Suprapubic skin (tissue), 4 donors: ENCODE measurements around the gene ALPI. TPM values are rescaled to one million over a fixed set of nuclear protein-coding genes. Genes with fewer than 3 reads are reported as not detected.

Experiments
- DNase-seq, 2 donors: peaks; one replicate each; pipeline ENCODE4 v3.0.0-alpha.2; 2019; ENCODE audit warnings: low spot score in 2 of 2
- H3K27ac ChIP-seq: fragments of 200-600 bp; sonication (generic); one replicate; pipeline ENCODE4 v1.5.1; 2019
- H3K27me3 ChIP-seq: fragments of 200-600 bp; sonication (generic); one replicate; pipeline ENCODE4 v1.5.1; 2019
- H3K36me3 ChIP-seq: fragments of 200-600 bp; sonication (generic); one replicate; pipeline ENCODE4 v1.5.1; 2019
- H3K4me1 ChIP-seq: fragments of 200-600 bp; sonication (generic); one replicate; pipeline ENCODE4 v1.5.1; 2019
- H3K4me3 ChIP-seq: fragments of 200-600 bp; sonication (generic); one replicate; pipeline ENCODE4 v1.5.1; 2019; ENCODE audit warnings: mild to moderate bottlenecking
- H3K9me3 ChIP-seq: fragments of 200-600 bp; sonication (generic); one replicate; pipeline ENCODE4 v1.5.1; 2019
- EP300 ChIP-seq: sonication (generic); formaldehyde crosslinking; IDR thresholded peaks from one replicate; pipeline ENCODE4 v1.6.1; 2017; ENCODE audit warnings: antibody characterized with exemption
- POLR2A ChIP-seq, 2 donors: fragments of 450-650 bp; IDR thresholded peaks; one replicate each; pipeline ENCODE4 v1.6.1; 2017; ENCODE audit warnings: antibody characterized with exemption in 2 of 2, mild to moderate bottlenecking in 2 of 2, moderate library complexity in 2 of 2
- POLR2AphosphoS5 ChIP-seq, 3 donors: sonication (generic); formaldehyde crosslinking; IDR thresholded peaks; one replicate each; pipeline ENCODE4 v1.6.1; 2017; ENCODE audit warnings: antibody characterized with exemption in 3 of 3
- WGBS: methylation state at CpG from one replicate; pipeline ENCODE4 v1.1.5; 2018; 5-methylcytosine and 5-hydroxymethylcytosine counted together
- total RNA-seq, 4 donors: library from RNA; depleted of rRNA; stranded (reverse); fragments of >200 nt; gene quantifications; one replicate each; pipeline ENCODE4 v1.1.0, GENCODE V29; 2016
- TF ChIP-seq, protein P1 (sequence below), 2 donors: fragments of 200-600 bp in 1 of 2; fragments of 450-650 bp in 1 of 2; sonication (generic) in 1 of 2; IDR thresholded peaks; one replicate each; pipeline ENCODE4 v1.5.1; 2016 to 2019; ENCODE audit warnings: antibody characterized with exemption in 2 of 2, mild to moderate bottlenecking in 1 of 2, moderate library complexity in 1 of 2

The ALPI gene
- total RNA-seq, 4 donors from 2014 or later: not detected

DNA sequence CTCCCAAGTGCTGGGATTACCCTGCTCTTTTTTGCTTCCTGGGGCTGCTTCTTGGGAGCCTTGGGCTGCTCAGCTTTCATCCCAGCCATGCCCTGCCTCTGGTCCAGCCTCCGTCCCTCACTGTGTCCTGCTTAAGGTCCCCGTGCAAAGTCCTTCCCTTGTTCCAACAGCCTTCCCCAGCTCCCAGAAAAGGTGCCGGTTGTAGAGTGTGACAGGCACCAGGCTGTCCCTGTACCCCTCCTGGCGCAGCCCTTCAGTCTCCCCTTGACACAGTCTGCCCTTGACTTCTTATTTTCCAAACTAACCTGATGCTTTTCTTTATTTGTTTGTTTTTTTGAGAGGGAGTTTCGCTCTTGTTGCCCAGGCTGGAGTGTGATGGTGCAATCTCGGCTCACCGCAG, 20.1 kb upstream of the ALPI start:
- TF ChIP-seq EP300 (no peak), POLR2A (IDR thresholded peaks at IDR 0.05) (no peak), POLR2AphosphoS5 (IDR thresholded peaks at IDR 0.05) (no peak)
- TF ChIP-seq, protein P1, sequence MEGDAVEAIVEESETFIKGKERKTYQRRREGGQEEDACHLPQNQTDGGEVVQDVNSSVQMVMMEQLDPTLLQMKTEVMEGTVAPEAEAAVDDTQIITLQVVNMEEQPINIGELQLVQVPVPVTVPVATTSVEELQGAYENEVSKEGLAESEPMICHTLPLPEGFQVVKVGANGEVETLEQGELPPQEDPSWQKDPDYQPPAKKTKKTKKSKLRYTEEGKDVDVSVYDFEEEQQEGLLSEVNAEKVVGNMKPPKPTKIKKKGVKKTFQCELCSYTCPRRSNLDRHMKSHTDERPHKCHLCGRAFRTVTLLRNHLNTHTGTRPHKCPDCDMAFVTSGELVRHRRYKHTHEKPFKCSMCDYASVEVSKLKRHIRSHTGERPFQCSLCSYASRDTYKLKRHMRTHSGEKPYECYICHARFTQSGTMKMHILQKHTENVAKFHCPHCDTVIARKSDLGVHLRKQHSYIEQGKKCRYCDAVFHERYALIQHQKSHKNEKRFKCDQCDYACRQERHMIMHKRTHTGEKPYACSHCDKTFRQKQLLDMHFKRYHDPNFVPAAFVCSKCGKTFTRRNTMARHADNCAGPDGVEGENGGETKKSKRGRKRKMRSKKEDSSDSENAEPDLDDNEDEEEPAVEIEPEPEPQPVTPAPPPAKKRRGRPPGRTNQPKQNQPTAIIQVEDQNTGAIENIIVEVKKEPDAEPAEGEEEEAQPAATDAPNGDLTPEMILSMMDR (IDR thresholded peaks at IDR 0.05): no peak
- no peak overlapping the region for H3K27ac ChIP-seq
- no peaks in the 10 kb centered on the region for H3K9me3 ChIP-seq
- no peak for DNase-seq
- no peaks in the 10 kb centered on the region for H3K36me3 ChIP-seq
- H3K4me1 ChIP-seq: no peaks in the 10 kb centered on the region
- WGBS: 93% methylated on average over 7 of the region's 7 CpGs
- peaks cover 11% of the 10 kb centered on the region for H3K27me3 ChIP-seq
- H3K4me3 ChIP-seq: no peak overlapping the region

DNA sequence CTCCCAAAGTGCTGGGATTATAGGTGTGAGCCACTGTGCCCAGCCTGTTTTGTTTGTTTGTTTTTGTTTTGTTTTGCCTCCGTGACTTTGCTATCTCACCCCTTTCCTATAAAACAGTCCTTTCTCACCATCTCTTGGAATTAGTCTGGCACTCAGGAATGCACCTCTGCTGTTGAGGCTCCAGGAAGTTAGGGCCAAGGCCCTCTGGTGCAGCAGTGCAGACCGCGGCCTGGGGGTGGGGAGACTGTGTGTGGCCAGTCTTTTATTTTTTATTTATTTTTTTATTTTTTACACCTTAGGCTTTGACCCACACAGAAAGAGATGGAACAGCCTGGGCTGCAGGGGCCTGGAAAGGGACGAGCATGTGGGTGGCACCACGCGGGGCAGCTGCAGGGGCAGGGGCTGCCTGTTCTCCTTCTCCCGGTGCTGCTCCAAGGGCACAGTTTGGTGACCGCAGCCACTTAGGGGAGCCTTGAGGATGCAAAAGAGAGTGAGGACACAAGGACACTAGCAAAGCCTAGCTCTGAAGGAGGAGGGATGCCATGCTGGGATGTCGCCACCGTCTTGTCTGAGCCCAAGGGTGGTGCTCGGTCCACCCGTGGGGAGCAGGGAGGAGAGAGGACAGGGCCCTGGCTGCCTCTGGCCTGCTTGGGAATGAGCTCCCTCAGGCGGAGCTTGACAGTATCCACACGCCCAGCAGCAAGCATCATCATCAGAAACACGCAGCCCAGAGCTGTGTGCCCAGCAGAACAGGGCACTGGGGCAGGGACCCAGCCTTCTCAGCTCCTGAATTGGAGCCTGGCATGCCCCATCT, 19.4 kb upstream of the ALPI start:
- H3K4me3 ChIP-seq: no peak overlapping the region
- no peaks in the 10 kb centered on the region for H3K9me3 ChIP-seq
- peak in 1 of 2 donors; percentile 55 for DNase-seq
- TF ChIP-seq POLR2A (IDR thresholded peaks at IDR 0.05) (no peak), EP300 (no peak), POLR2AphosphoS5 (IDR thresholded peaks at IDR 0.05) (no peak)
- TF ChIP-seq, protein P1 (IDR thresholded peaks at IDR 0.05): no peak
- H3K27me3 ChIP-seq: peaks cover 7% of the 10 kb centered on the region
- no peaks in the 10 kb centered on the region for H3K36me3 ChIP-seq
- WGBS: 87% methylated on average over 9 of the region's 15 CpGs
- no peaks in the 10 kb centered on the region for H3K4me1 ChIP-seq
- H3K27ac ChIP-seq: no peak overlapping the region

DNA sequence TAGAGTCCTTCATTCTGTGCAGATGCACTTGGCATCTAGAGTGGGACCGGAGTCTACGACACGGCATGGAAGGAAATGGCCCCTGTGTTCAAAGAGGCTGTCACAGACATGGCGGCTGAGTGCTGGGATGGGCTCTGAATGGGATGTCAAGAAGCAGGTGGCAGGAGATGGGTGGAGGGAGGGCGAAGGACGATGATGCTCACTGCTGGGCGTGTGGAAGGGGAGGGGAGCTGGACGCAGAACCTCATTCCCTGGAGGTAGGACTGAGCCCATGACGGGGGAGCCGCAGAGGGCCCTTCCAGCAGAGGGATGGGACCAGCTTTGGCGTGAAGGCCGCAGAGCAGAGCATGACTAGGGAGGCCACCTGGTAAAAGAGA, 18.8 kb upstream of the ALPI start:
- Histone ChIP-seq H3K27me3 (peaks cover 7% of the 10 kb centered on the region), H3K36me3 (no peaks in the 10 kb centered on the region), H3K27ac (no peak overlapping the region), H3K4me1 (no peaks in the 10 kb centered on the region), H3K4me3 (no peak overlapping the region), H3K9me3 (no peaks in the 10 kb centered on the region)
- 91% methylated on average over 12 of the region's 12 CpGs for WGBS
- DNase-seq: peak in 1 of 2 donors; percentile 77
- TF ChIP-seq POLR2AphosphoS5 (IDR thresholded peaks at IDR 0.05): no peak
- TF ChIP-seq POLR2A (IDR thresholded peaks at IDR 0.05): no peak

DNA sequence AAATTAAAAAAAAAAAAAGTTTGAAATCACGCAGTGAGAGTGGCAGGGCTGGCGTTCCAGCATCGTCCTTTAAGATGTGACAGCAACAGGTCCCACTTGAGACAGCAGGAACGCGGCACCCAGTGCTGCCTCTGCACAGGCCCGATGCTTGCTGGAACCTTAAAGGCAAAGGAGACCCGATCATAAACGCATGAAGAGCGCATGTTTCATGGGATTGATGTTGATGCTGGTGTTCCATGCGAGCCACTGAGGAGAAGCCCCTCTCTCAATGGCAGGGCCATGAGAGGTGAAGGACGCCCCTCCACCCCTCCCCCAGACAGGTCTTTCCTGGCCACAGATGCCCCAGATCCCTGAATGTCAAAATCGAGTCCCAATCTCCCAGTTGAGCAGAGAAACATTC, 17.9 kb upstream of the ALPI start:
- H3K36me3 ChIP-seq: no peaks in the 10 kb centered on the region
- no peaks in the 10 kb centered on the region for H3K4me1 ChIP-seq
- WGBS: 80% methylated on average over 12 of the region's 12 CpGs
- H3K27me3 ChIP-seq: peaks cover 7% of the 10 kb centered on the region
- H3K9me3 ChIP-seq: no peaks in the 10 kb centered on the region
- no peak overlapping the region for H3K4me3 ChIP-seq
- DNase-seq: no peak
- TF ChIP-seq POLR2AphosphoS5 (IDR thresholded peaks at IDR 0.05): no peak
- no peak for TF ChIP-seq POLR2A (IDR thresholded peaks at IDR 0.05)
- TF ChIP-seq EP300: no peak
- TF ChIP-seq, protein P1 (IDR thresholded peaks at IDR 0.05): no peak
- no peak overlapping the region for H3K27ac ChIP-seq

DNA sequence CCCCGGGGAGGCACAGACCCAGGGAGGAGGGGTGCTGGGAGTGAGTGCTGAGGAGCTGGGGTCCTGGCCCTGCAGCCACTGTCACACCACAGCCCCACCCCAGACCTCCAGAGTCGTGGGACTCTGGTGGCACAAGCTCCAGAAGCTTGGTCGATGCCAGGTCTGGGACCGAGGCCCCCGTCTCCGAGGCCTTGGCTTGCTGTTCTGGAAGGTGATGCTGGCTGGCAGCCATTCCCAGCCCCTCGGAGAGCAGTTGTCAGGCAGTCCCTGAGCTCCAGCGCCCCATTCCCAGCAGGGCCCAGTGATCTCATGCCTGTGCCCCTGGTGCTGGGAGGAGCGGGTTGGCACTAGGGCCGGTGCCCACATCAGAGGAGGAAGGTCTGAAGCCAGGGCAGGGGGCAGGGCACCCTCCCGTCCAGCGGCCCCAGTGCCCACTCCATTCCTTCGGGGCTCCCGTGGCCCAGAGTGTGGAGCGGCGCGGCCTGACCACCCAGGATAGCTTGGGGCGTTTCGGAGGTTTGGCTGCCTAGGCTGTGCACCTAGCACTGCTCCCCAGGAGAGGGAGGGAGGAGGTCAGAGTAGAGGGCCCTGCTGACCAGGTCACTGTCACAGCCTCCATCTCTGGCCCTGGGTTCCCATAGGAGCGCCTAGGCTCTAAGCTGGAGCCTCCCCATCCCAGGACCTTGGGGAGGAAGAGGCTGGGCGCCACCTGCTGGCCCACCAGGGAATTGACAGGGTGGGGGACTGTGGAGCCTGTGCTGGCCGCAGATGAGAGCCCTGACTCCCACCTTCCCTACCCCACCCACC, 16.8 kb upstream of the ALPI start:
- Histone ChIP-seq H3K27me3 (peaks cover 9% of the 10 kb centered on the region), H3K9me3 (no peaks in the 10 kb centered on the region), H3K4me3 (no peak overlapping the region), H3K27ac (no peak overlapping the region), H3K36me3 (no peaks in the 10 kb centered on the region), H3K4me1 (no peaks in the 10 kb centered on the region)
- 77% methylated on average over 3 of the region's 22 CpGs for WGBS
- TF ChIP-seq POLR2A (IDR thresholded peaks at IDR 0.05): no peak
- TF ChIP-seq, protein P1 (IDR thresholded peaks at IDR 0.05): peak in 1 of 2 donors; percentile 64
- DNase-seq: peak in 1 of 2 donors; percentile 56
